Nephron progenitor cell (in vitro differentiated cells): ENCODE data around the gene FAM162B.
A peak's percentile ranks its signal among the peaks of the same experiment; 100 is the strongest.

ENCODE experiments used
- DNase-seq: peaks from one replicate; pipeline ENCODE4 v3.0.0; 2021
- H3K27ac Mint-ChIP-seq: 2 replicates; pipeline ENCODE4 v1.8.0; 2021; ENCODE audit warnings: mild to moderate bottlenecking, moderate library complexity, mixed read lengths
- H3K27me3 Mint-ChIP-seq: 2 replicates; pipeline ENCODE4 v1.8.0; 2021; ENCODE audit warnings: mild to moderate bottlenecking, low read depth, mixed read lengths; ENCODE audit not compliant: poor library complexity
- H3K36me3 Mint-ChIP-seq: 2 replicates; pipeline ENCODE4 v1.8.0; 2021; ENCODE audit warnings: low read depth, mixed read lengths
- H3K4me1 Mint-ChIP-seq: 2 replicates; pipeline ENCODE4 v1.8.0; 2021; ENCODE audit warnings: mixed read lengths
- H3K4me3 Mint-ChIP-seq: 2 replicates; pipeline ENCODE4 v1.8.0; 2021; ENCODE audit warnings: mild to moderate bottlenecking, moderate library complexity, mixed read lengths
- H3K9me3 Mint-ChIP-seq: 2 replicates; pipeline ENCODE4 v1.8.0; 2021; ENCODE audit warnings: mild to moderate bottlenecking, moderate library complexity, mixed read lengths
- CTCF ChIP-seq: fragments of 200-600 bp; sonication (generic); IDR thresholded peaks from 2 replicates; pipeline ENCODE4 v1.5.0; 2021; ENCODE audit warnings: antibody characterized with exemption

FAM162B gene

GRCh38 chr6:116766506-116767176 lies 1.1 kb upstream of the FAM162B start:
- peak overlapping the region; percentile 80 for H3K4me3 Mint-ChIP-seq
- H3K27me3 Mint-ChIP-seq, result peaks cover 61% of the 10 kb centered on the region
- DNase-seq, result no peak
- H3K4me1 Mint-ChIP-seq, result peaks cover 11% of the 10 kb centered on the region
- no peak for TF ChIP-seq CTCF
- no peaks in the 10 kb centered on the region for H3K36me3 Mint-ChIP-seq
- no peak overlapping the region for H3K27ac Mint-ChIP-seq
- no peaks in the 10 kb centered on the region for H3K9me3 Mint-ChIP-seq

GRCh38 chr6:116764629-116764960 lies 924 bp downstream of the FAM162B start:
- H3K27me3 Mint-ChIP-seq, result peaks cover 59% of the 10 kb centered on the region
- DNase-seq, result peak; percentile 38
- no peaks in the 10 kb centered on the region for H3K36me3 Mint-ChIP-seq
- H3K4me3 Mint-ChIP-seq, result peak overlapping the region; percentile 80
- H3K9me3 Mint-ChIP-seq, result no peaks in the 10 kb centered on the region
- peaks cover 11% of the 10 kb centered on the region for H3K4me1 Mint-ChIP-seq
- no peak overlapping the region for H3K27ac Mint-ChIP-seq
- TF ChIP-seq CTCF, result no peak

GRCh38 chr6:116763906-116764628 lies 1.5 kb downstream of the FAM162B start:
- no peaks in the 10 kb centered on the region for H3K36me3 Mint-ChIP-seq
- no peak for TF ChIP-seq CTCF
- H3K4me3 Mint-ChIP-seq, result peak overlapping the region; percentile 80
- H3K27me3 Mint-ChIP-seq, result peaks cover 56% of the 10 kb centered on the region
- H3K9me3 Mint-ChIP-seq, result no peaks in the 10 kb centered on the region
- no peak overlapping the region for H3K27ac Mint-ChIP-seq
- H3K4me1 Mint-ChIP-seq, result peaks cover 11% of the 10 kb centered on the region
- DNase-seq, result no peak

GRCh38 chr6:116763048-116763447 lies 2.5 kb downstream of the FAM162B start:
- Mint-ChIP-seq H3K9me3 (no peaks in the 10 kb centered on the region), H3K27me3 (peaks cover 56% of the 10 kb centered on the region), H3K36me3 (no peaks in the 10 kb centered on the region), H3K4me1 (peaks cover 11% of the 10 kb centered on the region), H3K4me3 (no peak overlapping the region), H3K27ac (no peak overlapping the region)
- DNase-seq, result no peak
- TF ChIP-seq CTCF, result no peak

- no peak for TF ChIP-seq CTCF
- H3K27ac Mint-ChIP-seq, result no peak overlapping the region
- no peak overlapping the region for H3K4me3 Mint-ChIP-seq
- no peaks in the 10 kb centered on the region for H3K9me3 Mint-ChIP-seq
- H3K27me3 Mint-ChIP-seq, result peaks cover 51% of the 10 kb centered on the region
- no peaks in the 10 kb centered on the region for H3K36me3 Mint-ChIP-seq
- peaks cover 11% of the 10 kb centered on the region for H3K4me1 Mint-ChIP-seq
- no peak for DNase-seq
These were observed 3.3 kb downstream of the FAM162B start for GRCh38 chr6:116762235-116762634.

- DNase-seq, result no peak
- H3K36me3 Mint-ChIP-seq, result no peaks in the 10 kb centered on the region
- TF ChIP-seq CTCF, result no peak
- no peak overlapping the region for H3K27ac Mint-ChIP-seq
- H3K4me3 Mint-ChIP-seq, result no peak overlapping the region
- peaks cover 47% of the 10 kb centered on the region for H3K27me3 Mint-ChIP-seq
- no peaks in the 10 kb centered on the region for H3K9me3 Mint-ChIP-seq
- peaks cover 11% of the 10 kb centered on the region for H3K4me1 Mint-ChIP-seq
These were observed 3.7 kb downstream of the FAM162B start for GRCh38 chr6:116761779-116762178.
